Heart left ventricle (tissue), 16 donors: ENCODE measurements around the gene KIF13A. TPM values are rescaled to one million over a fixed set of nuclear protein-coding genes. Genes with fewer than 3 reads are reported as not detected.
A peak's percentile ranks its signal among the peaks of the same experiment; 100 is the strongest.

ENCODE experiments used
- ATAC-seq, 4 donors: fragments of 200-7000 bp; cut with Tn5 transposase; one replicate each; pipeline ENCODE4 v1.9.1; 2020 to 2022; ENCODE audit warnings: moderate library complexity in 4 of 4, mild to moderate bottlenecking in 3 of 4, moderate number of reproducible peaks in 1 of 4
- DNase-seq, 5 donors: peaks; one replicate each; pipeline ENCODE4 v3.0.0-alpha.2; 2020
- H3K27ac ChIP-seq, 12 donors: fragments of 200-600 bp; sonication (generic) in 4 of 12; one replicate each; pipeline versions ENCODE4 v1.5.0 to v1.8.0; 2016 to 2022; ENCODE audit warnings: mild to moderate bottlenecking in 2 of 12
- H3K27me3 ChIP-seq, 9 donors: fragments of 200-600 bp; sonication (generic) in 2 of 9; one replicate each; pipeline versions ENCODE4 v1.5.1 to v1.8.0; 2016 to 2022; ENCODE audit warnings: mild to moderate bottlenecking in 3 of 9
- H3K36me3 ChIP-seq, 9 donors: fragments of 200-600 bp; sonication (generic) in 2 of 9; one replicate each; pipeline versions ENCODE4 v1.5.0 to v1.8.0; 2018 to 2022; ENCODE audit warnings: mild to moderate bottlenecking in 2 of 9
- H3K4me1 ChIP-seq, 12 donors: fragments of 200-600 bp; sonication (generic) in 4 of 12; one replicate each; pipeline versions ENCODE4 v1.5.0 to v1.8.0; 2016 to 2022; ENCODE audit warnings: mild to moderate bottlenecking in 3 of 12
- H3K4me3 ChIP-seq, 12 donors: fragments of 200-600 bp; sonication (generic) in 4 of 12; one replicate each; pipeline versions ENCODE4 v1.5.0 to v1.8.0; 2017 to 2022; ENCODE audit warnings: mild to moderate bottlenecking in 9 of 12, moderate library complexity in 4 of 12
- H3K9me3 ChIP-seq, 12 donors: fragments of 200-600 bp; sonication (generic) in 4 of 12; one replicate each; pipeline versions ENCODE4 v1.5.0 to v1.8.0; 2016 to 2022; ENCODE audit warnings: mild to moderate bottlenecking in 1 of 12
- CTCF ChIP-seq, 12 donors: fragments of 200-600 bp; sonication (generic) in 4 of 12; IDR thresholded peaks; one replicate each; pipeline versions ENCODE4 v1.5.0 to v1.8.0; 2018 to 2022; ENCODE audit warnings: antibody characterized with exemption in 12 of 12, mild to moderate bottlenecking in 5 of 12
- POLR2A ChIP-seq, 2 donors: fragments of 450-650 bp; IDR thresholded peaks; one replicate each; pipeline ENCODE4 v1.6.1; 2017; ENCODE audit warnings: antibody characterized with exemption in 2 of 2, mild to moderate bottlenecking in 2 of 2, moderate library complexity in 2 of 2
- WGBS, 4 donors: extraction: QIAGEN DNeasy Blood & Tissue Kit in 2 of 4; methylation state at CpG; one replicate each; pipeline versions ENCODE4 v1.1.5 to v1.1.7; 2013 to 2018; 5-methylcytosine and 5-hydroxymethylcytosine counted together
- intact Hi-C, 10 donors: fragments of 100-400 bp; cut with DNase I; formaldehyde crosslinking; loops; one replicate each; pipeline versions ENCODE4 v1.11.1 to v1.14.2; 2022
- polyA plus RNA-seq, 2 donors: library from polyadenylated mRNA; stranded (reverse); fragments of 200-250 nt; gene quantifications; one replicate each; pipeline ENCODE4 v1.2.3, GENCODE V29; 2013
- total RNA-seq, 9 donors: library from RNA; depleted of rRNA in 2 of 9; stranded (reverse); fragments of >200 nt in 2 of 9; fragmentation: NEBNext Ultra II Directional in 3 of 9; extraction: Animal tissue kit (Norgen Biotek cat#: 25700) in 3 of 9; gene quantifications; one replicate each; pipeline versions ENCODE4 v1.1.0 to v1.2.4, GENCODE V29; 2016 to 2023
- donor health status: ischemic (EF 13 %, LVEDD 7.1; RV severe dilation, severe dysfunction).
- donor health status: healthy with polysubstance abuse.
- donor health status: DM: no; HTN: yes; CAD: no.
- donor health status: DM: no; HTN: no; CAD: no.
- donor health status: ischemic (EF 25% LVEDD 6.9; RV normal size, moderate dysfunction).
- donor health status: ischemic (EF 25% LVEDD 5.7; RV mildly dilated, moderate dysfunction).
- donor health status: healthy.
- donor health status: DM: yes; HTN: yes; CAD: no.
- donor health status: ischemic (EF 35%, LVEDD 5.7; RV mildly dilated, moderate dysfunction).
- donor health status: nonischemic (EF 11% LVEDD 7.7; RV severe dilation, severe dysfunction).
- donor health status: DM: yes; HTN: yes; CAD: no.
- donor health status: PGD.
- donor health status: ischemic (EF 29% LVEDD 5.4; RV normal size, mild dysfunction).
- donor health status: nonischemic (EF 23%, LVEDD 6.1; RV moderate dilation, normal function).

KIF13A gene
- total and polyA plus RNA-seq, 11 donors = 17.1 to 148 (median 72.2) TPM

GRCh38 chr6:17974570-17975368, 12.7 kb downstream of the KIF13A start:
- TF ChIP-seq CTCF (IDR thresholded peaks at IDR 0.05) = no peak
- TF ChIP-seq POLR2A (IDR thresholded peaks at IDR 0.05) = no peak
- Histone ChIP-seq H3K27ac (peak overlapping the region in 7 of 12 donors; percentile 26 to 88 (median 61)), H3K27me3 (no peaks in the 10 kb centered on the region), H3K36me3 (no peaks in the 10 kb centered on the region), H3K4me1 (peaks cover 5 to 65% (median 45%) of the 10 kb centered on the region in 12 donors), H3K4me3 (no peak overlapping the region), H3K9me3 (no peaks in the 10 kb centered on the region)
- WGBS, 4 donors = 77 to 86% (median 84%) methylated on average over 5 of the region's 5 CpGs
- ATAC-seq (no peak), DNase-seq (no peak)
- intact Hi-C loops = loop anchor here in 1 of 10 donors (5.0 kb wide), 1 partner anchor 42 kb away; no protein-coding TSS in a partner anchor

- 26 to 30% (median 26%) methylated on average over 5 of the region's 5 CpGs for WGBS, 4 donors
- H3K36me3 ChIP-seq = no peaks in the 10 kb centered on the region
- DNase-seq = no peak
- H3K27me3 ChIP-seq = no peaks in the 10 kb centered on the region
- H3K4me1 ChIP-seq = peaks cover 4 to 73% (median 58%) of the 10 kb centered on the region in 12 donors
- ATAC-seq = peak; percentile 69 to 77 (median 77)
- intact Hi-C loops = loop anchor here in 1 of 10 donors (5.0 kb wide), 1 partner anchor 41 kb away; no protein-coding TSS in a partner anchor
- TF ChIP-seq POLR2A (IDR thresholded peaks at IDR 0.05) = no peak
- TF ChIP-seq CTCF (IDR thresholded peaks at IDR 0.05) = no peak
- H3K4me3 ChIP-seq = peak overlapping the region in 6 of 12 donors; percentile 2 to 16 (median 8)
- no peaks in the 10 kb centered on the region for H3K9me3 ChIP-seq
- peak overlapping the region; percentile 13 to 88 (median 57) for H3K27ac ChIP-seq
These were observed 14.3 kb downstream of the KIF13A start for GRCh38 chr6:17972978-17973622.

GRCh38 chr6:17972074-17972952, 15.1 kb downstream of the KIF13A start:
- 41 to 47% (median 42%) methylated on average over 7 of the region's 7 CpGs for WGBS, 4 donors
- Histone ChIP-seq H3K4me1 (peaks cover 0 to 78% (median 61%) of the 10 kb centered on the region in 12 donors), H3K4me3 (peak overlapping the region in 7 of 12 donors; percentile 2 to 27 (median 8)), H3K9me3 (no peaks in the 10 kb centered on the region), H3K27ac (peak overlapping the region; percentile 12 to 88 (median 57)), H3K36me3 (no peaks in the 10 kb centered on the region), H3K27me3 (no peaks in the 10 kb centered on the region)
- DNase-seq (no peak), ATAC-seq (peak in 3 of 4 donors; percentile 18 to 61 (median 23))
- intact Hi-C loops = loop anchor here in 1 of 10 donors (5.0 kb wide), 1 partner anchor 40 kb away; no protein-coding TSS in a partner anchor
- TF ChIP-seq CTCF (IDR thresholded peaks at IDR 0.05) = no peak
- TF ChIP-seq POLR2A (IDR thresholded peaks at IDR 0.05) = no peak
